Ectodermal cell (in vitro differentiated cells): Measurements from ENCODE around the gene SLC35E4.

Experiments used
- H3K27ac ChIP-seq: 2 replicates; pipeline ENCODE4 v1.7.0; 2013; ENCODE audit warnings: mild to moderate bottlenecking, low read depth, low read length; ENCODE audit not compliant: insufficient read depth, poor library complexity, severe bottlenecking
- H3K27me3 ChIP-seq: 2 replicates; pipeline ENCODE4 v1.7.0; 2013; ENCODE audit warnings: mild to moderate bottlenecking, low read length; ENCODE audit not compliant: insufficient read depth, control insufficient read depth, poor library complexity, severe bottlenecking
- H3K36me3 ChIP-seq: one replicate; pipeline ENCODE4 v1.7.0; 2013; ENCODE audit warnings: low read length; ENCODE audit not compliant: control insufficient read depth, insufficient read depth
- H3K4me1 ChIP-seq: one replicate; pipeline ENCODE4 v1.7.0; 2013; ENCODE audit warnings: low read length; ENCODE audit not compliant: control insufficient read depth, insufficient read depth
- H3K4me3 ChIP-seq: 2 replicates; pipeline ENCODE4 v1.7.0; 2013; ENCODE audit warnings: low read depth, low read length, control low read depth; ENCODE audit not compliant: insufficient read depth
- H3K9me3 ChIP-seq: 2 replicates; pipeline ENCODE4 v1.7.0; 2013; ENCODE audit warnings: mild to moderate bottlenecking, low read length, moderate library complexity; ENCODE audit not compliant: control insufficient read depth
- WGBS, 2 experiments: methylation state at CpG; one replicate each; pipeline ENCODE4 v1.1.7; 2013; ENCODE audit warnings: missing lambda C conversion rate in 2 of 2; 5-methylcytosine and 5-hydroxymethylcytosine counted together

The SLC35E4 gene

GRCh38 chr22:30695871-30696655 lies 60.5 kb downstream of the SLC35E4 start:
- H3K4me3 ChIP-seq, result no peak overlapping the region
- no peaks in the 10 kb centered on the region for H3K36me3 ChIP-seq
- H3K4me1 ChIP-seq, result no peaks in the 10 kb centered on the region
- 91 to 94% methylated on average over 7 of the region's 7 CpGs for WGBS, 2 experiments
- peaks cover 39% of the 10 kb centered on the region for H3K27me3 ChIP-seq
- no peaks in the 10 kb centered on the region for H3K9me3 ChIP-seq
- no peak overlapping the region for H3K27ac ChIP-seq
